Endothelial cell of umbilical vein (primary cell): ENCODE measurements around the gene HUWE1.

Experiments used
- CTCF ChIP-seq, 2 donors: IDR thresholded peaks; 1 replicate in 1 of 2; 2 replicates in 1 of 2; pipeline ENCODE4 v1.5.1; 2011; ENCODE audit warnings: low read length in 2 of 2, mild to moderate bottlenecking in 2 of 2, moderate library complexity in 2 of 2, control low read depth in 1 of 2, inconsistent platforms in 1 of 2, low read depth in 1 of 2; ENCODE audit not compliant: insufficient read depth in 1 of 2; ENCODE audit errors: extremely low read depth in 1 of 2
- GATA2 ChIP-seq: IDR thresholded peaks from 2 replicates; pipeline ENCODE4 v1.7.0; 2011; ENCODE audit warnings: low read depth, mild to moderate bottlenecking, moderate library complexity, mixed read lengths, low read length; ENCODE audit not compliant: insufficient read length, insufficient read depth
- POLR2A ChIP-seq: IDR thresholded peaks from 2 replicates; pipeline ENCODE4 v1.6.1; 2012; ENCODE audit warnings: low read depth, mild to moderate bottlenecking, control low read depth, low read length
- POLR2AphosphoS5 ChIP-seq: IDR thresholded peaks from 2 replicates; pipeline ENCODE4 v1.6.1; 2012; ENCODE audit warnings: low read depth, mild to moderate bottlenecking, control low read depth, low read length, moderate library complexity; ENCODE audit not compliant: insufficient read depth

- TF ChIP-seq GATA2 = no peak
- TF ChIP-seq POLR2AphosphoS5 = no peak
- TF ChIP-seq POLR2A = no peak
- TF ChIP-seq CTCF (IDR thresholded peaks at IDR 0.05; ENCODE audit: extremely low read depth in 1 of 2, insufficient read depth in 1 of 2, low read depth in 1 of 2, low read length in 2 of 2) = no peak
These were observed 43.2 kb upstream of the HUWE1 start for GRCh38 chrX:53729751-53730150.
